Brain pericyte (primary cell): Measurements from ENCODE around the gene FCN1.

Experiments used
- DNase-seq: peaks from one replicate; pipeline ENCODE4 v3.0.0-alpha.2; 2012; ENCODE audit warnings: low read depth, low spot score

FCN1 gene

GRCh38 chr9:134891713-134892112 lies 26.0 kb downstream of the FCN1 start:
- DNase-seq: no peak

GRCh38 chr9:134891053-134891452 lies 26.7 kb downstream of the FCN1 start:
- no peak for DNase-seq

GRCh38 chr9:134890155-134890495 lies 27.6 kb downstream of the FCN1 start:
- DNase-seq: no peak

GRCh38 chr9:134889386-134890154 lies 28.1 kb downstream of the FCN1 start:
- DNase-seq: no peak

- DNase-seq: no peak
These were observed 29.0 kb downstream of the FCN1 start for GRCh38 chr9:134888603-134889190.

GRCh38 chr9:134887686-134888602 lies 29.8 kb downstream of the FCN1 start:
- DNase-seq: no peak

- DNase-seq: no peak
These were observed 30.5 kb downstream of the FCN1 start for GRCh38 chr9:134887219-134887618.

- no peak for DNase-seq
These were observed 31.2 kb downstream of the FCN1 start for GRCh38 chr9:134886413-134886913.

GRCh38 chr9:134885679-134886412 lies 31.9 kb downstream of the FCN1 start:
- no peak for DNase-seq

- no peak for DNase-seq
These were observed 32.6 kb downstream of the FCN1 start for GRCh38 chr9:134885001-134885678.

GRCh38 chr9:134884492-134884891 lies 33.2 kb downstream of the FCN1 start:
- DNase-seq: no peak

- DNase-seq: no peak
These were observed 34.5 kb downstream of the FCN1 start for GRCh38 chr9:134883040-134883782.

GRCh38 chr9:134882204-134882785 lies 35.4 kb downstream of the FCN1 start:
- no peak for DNase-seq

- DNase-seq: no peak
These were observed 36.4 kb downstream of the FCN1 start for GRCh38 chr9:134881313-134881670.

- no peak for DNase-seq
These were observed 37.0 kb downstream of the FCN1 start, which contains the start of gene FCN2 for GRCh38 chr9:134880484-134881312. FCN2 (plus strand) TSS chr9:134880810; CDS start chr9:134880822, 12 bp downstream.

GRCh38 chr9:134879664-134880483 lies 37.8 kb downstream of the FCN1 start:
- DNase-seq: no peak

GRCh38 chr9:134877541-134877940 lies 40.2 kb downstream of the FCN1 start:
- no peak for DNase-seq

GRCh38 chr9:134875371-134875770 lies 42.3 kb downstream of the FCN1 start:
- no peak for DNase-seq
